Lower lobe of right lung (tissue), 2 donors: ENCODE results near the gene RO60. TPM values are rescaled to one million over a fixed set of nuclear protein-coding genes. Genes with fewer than 3 reads are reported as not detected.

ENCODE experiments used
- ATAC-seq, 2 donors: fragments of 200-7000 bp; cut with Tn5 transposase; one replicate each; pipeline ENCODE4 v1.9.1; 2020 to 2022; ENCODE audit warnings: mild to moderate bottlenecking in 2 of 2, moderate library complexity in 2 of 2
- DNase-seq: peaks from one replicate; pipeline ENCODE4 v3.0.0-alpha.2; 2020
- H3K27ac ChIP-seq: fragments of 200-600 bp; one replicate; pipeline ENCODE4 v1.8.0; 2022
- H3K27me3 ChIP-seq: fragments of 200-600 bp; one replicate; pipeline ENCODE4 v1.8.0; 2022; ENCODE audit warnings: low read depth
- H3K36me3 ChIP-seq: fragments of 200-600 bp; one replicate; pipeline ENCODE4 v1.8.0; 2022; ENCODE audit warnings: mild to moderate bottlenecking
- H3K4me1 ChIP-seq: fragments of 200-600 bp; one replicate; pipeline ENCODE4 v1.8.0; 2022
- H3K4me3 ChIP-seq: fragments of 200-600 bp; one replicate; pipeline ENCODE4 v1.8.0; 2022; ENCODE audit warnings: mild to moderate bottlenecking
- H3K9me3 ChIP-seq: fragments of 200-600 bp; one replicate; pipeline ENCODE4 v1.8.0; 2022
- CTCF ChIP-seq: fragments of 200-600 bp; IDR thresholded peaks from one replicate; pipeline ENCODE4 v1.8.0; 2022; ENCODE audit warnings: antibody characterized with exemption, mild to moderate bottlenecking
- intact Hi-C: fragments of 100-400 bp; cut with DNase I; formaldehyde crosslinking; loops from one replicate; pipeline ENCODE4 v1.11.0; 2022
- total RNA-seq: library from RNA; stranded (reverse); fragmentation: NEBNext Ultra II Directional; extraction: Animal tissue kit (Norgen Biotek cat#: 25700); gene quantifications from one replicate; pipeline ENCODE4 v1.2.1, GENCODE V29; 2021
- donor health status: DM: no; HTN: yes; CAD: no; lungs with severe emphysema.

The RO60 gene
- total RNA-seq, 1 donor from 2014 or later: 70.7 TPM

DNA sequence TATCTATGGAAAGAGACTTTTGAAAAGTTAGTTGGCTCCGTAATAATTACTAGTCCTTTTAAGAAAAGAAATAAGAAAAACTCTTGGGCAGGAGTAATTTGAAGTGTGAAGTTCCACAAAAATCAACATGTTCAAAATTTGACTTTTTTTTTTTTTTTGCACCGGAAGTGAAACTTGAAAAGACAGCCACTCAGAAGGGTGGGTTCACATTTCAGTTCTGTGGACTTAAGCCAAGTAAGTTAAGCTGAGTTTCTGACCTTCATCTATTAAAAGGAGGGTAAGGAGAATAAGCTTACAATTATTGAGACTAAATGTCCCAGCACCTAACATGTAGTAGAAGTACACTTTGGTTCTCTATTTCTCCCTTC is 11.0 kb downstream of the RO60 start:
- DNase-seq: no peak

DNA sequence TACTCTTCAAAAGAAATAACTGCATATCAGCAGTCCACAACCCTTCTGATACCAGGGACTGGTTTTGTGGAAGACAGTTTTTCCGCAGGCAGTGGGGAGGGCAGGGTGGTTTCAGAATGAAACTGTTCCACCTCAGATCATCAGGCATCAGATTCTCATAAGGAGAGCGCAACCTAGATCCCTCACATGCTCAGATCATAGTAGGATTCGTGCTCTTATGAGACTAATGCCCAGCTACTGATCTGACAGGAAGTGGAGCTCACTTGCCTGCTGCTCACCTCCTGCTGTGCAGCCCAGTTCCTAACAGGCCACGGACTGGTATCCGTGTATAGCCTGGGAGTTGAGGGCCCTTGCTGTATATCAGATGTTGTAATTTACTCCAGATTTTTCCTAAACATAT is 11.5 kb downstream of the RO60 start:
- no peak for TF ChIP-seq CTCF
- Histone ChIP-seq H3K27me3 (no peaks in the 10 kb centered on the region), H3K9me3 (no peaks in the 10 kb centered on the region), H3K36me3 (peaks cover 10% of the 10 kb centered on the region), H3K4me3 (no peak overlapping the region), H3K27ac (no peak overlapping the region), H3K4me1 (peaks cover 13% of the 10 kb centered on the region)
- intact Hi-C loops: no loop called here
- DNase-seq (no peak), ATAC-seq (no peak)

More for the DNA sequence above, 11.0 kb downstream of the RO60 start:
- H3K27me3 ChIP-seq: no peaks in the 10 kb centered on the region
- H3K4me1 ChIP-seq: peaks cover 13% of the 10 kb centered on the region
- no peaks in the 10 kb centered on the region for H3K9me3 ChIP-seq
- H3K27ac ChIP-seq: no peak overlapping the region
- intact Hi-C loops: no loop called here
- H3K4me3 ChIP-seq: no peak overlapping the region
- TF ChIP-seq CTCF: no peak
- peaks cover 6% of the 10 kb centered on the region for H3K36me3 ChIP-seq
- no peak for ATAC-seq

DNA sequence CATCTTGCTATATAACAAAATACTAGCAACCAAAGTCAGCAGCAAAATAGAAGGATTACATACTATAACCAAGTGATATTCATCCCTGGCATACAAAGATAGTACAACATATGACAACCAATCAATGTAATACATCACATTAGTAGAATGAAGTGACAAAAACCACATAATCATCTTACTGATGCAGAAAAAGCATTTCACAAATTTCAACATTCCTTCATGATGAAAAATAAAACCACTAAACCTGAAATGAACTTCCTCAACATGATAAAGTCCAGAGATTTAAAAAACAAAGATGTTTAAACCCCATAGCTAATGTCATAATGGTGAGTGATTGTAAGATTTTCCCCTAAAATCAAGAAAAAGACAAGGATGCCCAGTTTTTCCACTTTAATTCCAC is 18.6 kb downstream of the RO60 start:
- no peaks in the 10 kb centered on the region for H3K27me3 ChIP-seq
- H3K4me3 ChIP-seq: no peak overlapping the region
- no peak for ATAC-seq
- H3K9me3 ChIP-seq: no peaks in the 10 kb centered on the region
- H3K36me3 ChIP-seq: peaks cover 61% of the 10 kb centered on the region
- DNase-seq: no peak
- H3K27ac ChIP-seq: no peak overlapping the region
- no peaks in the 10 kb centered on the region for H3K4me1 ChIP-seq
- no peak for TF ChIP-seq CTCF
- intact Hi-C loops: no loop called here

DNA sequence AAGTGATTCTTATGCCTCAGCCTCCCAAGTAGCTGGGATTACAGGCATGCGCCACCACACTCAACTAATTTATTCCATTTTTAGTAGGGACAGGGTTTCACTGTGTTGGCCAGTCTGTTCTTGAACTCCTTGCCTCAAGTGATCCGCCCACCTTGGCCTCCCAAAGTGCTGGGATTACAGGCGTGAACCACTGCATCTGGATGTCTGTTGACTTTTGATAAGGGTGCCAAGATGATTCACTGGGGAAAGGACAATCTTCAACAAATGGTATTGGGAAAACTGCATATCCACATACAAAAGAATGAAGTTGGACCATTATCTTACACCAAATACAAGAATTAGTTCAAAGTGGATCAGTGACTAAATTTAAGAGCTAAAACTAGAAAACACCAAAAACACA is 19.8 kb downstream of the RO60 start:
- Histone ChIP-seq H3K27ac (no peak overlapping the region), H3K27me3 (no peaks in the 10 kb centered on the region), H3K36me3 (peaks cover 73% of the 10 kb centered on the region), H3K9me3 (no peaks in the 10 kb centered on the region), H3K4me1 (no peaks in the 10 kb centered on the region), H3K4me3 (no peak overlapping the region)
- no peak for TF ChIP-seq CTCF
- no peak for ATAC-seq
- intact Hi-C loops: no loop called here
- no peak for DNase-seq

- Histone ChIP-seq H3K27ac (no peak overlapping the region), H3K4me1 (no peaks in the 10 kb centered on the region), H3K27me3 (no peaks in the 10 kb centered on the region), H3K4me3 (no peak overlapping the region), H3K36me3 (peaks cover 70% of the 10 kb centered on the region), H3K9me3 (no peaks in the 10 kb centered on the region)
- ATAC-seq (no peak), DNase-seq (no peak)
- intact Hi-C loops: no loop called here
- no peak for TF ChIP-seq CTCF
Measured at GRCh38 chr1:193083365-193084088, 24.1 kb downstream of the RO60 start.
